Heart left ventricle (tissue), 16 donors: Measurements from ENCODE around the gene PRR14L. TPM values are rescaled to one million over a fixed set of nuclear protein-coding genes. Genes with fewer than 3 reads are reported as not detected.

ENCODE experiments used
- ATAC-seq, 4 donors: fragments of 200-7000 bp; cut with Tn5 transposase; one replicate each; pipeline ENCODE4 v1.9.1; 2020 to 2022; ENCODE audit warnings: moderate library complexity in 4 of 4, mild to moderate bottlenecking in 3 of 4, moderate number of reproducible peaks in 1 of 4
- DNase-seq, 5 donors: peaks; one replicate each; pipeline ENCODE4 v3.0.0-alpha.2; 2020
- H3K27ac ChIP-seq, 12 donors: fragments of 200-600 bp; sonication (generic) in 4 of 12; one replicate each; pipeline versions ENCODE4 v1.5.0 to v1.8.0; 2016 to 2022; ENCODE audit warnings: mild to moderate bottlenecking in 2 of 12
- H3K27me3 ChIP-seq, 9 donors: fragments of 200-600 bp; sonication (generic) in 2 of 9; one replicate each; pipeline versions ENCODE4 v1.5.1 to v1.8.0; 2016 to 2022; ENCODE audit warnings: mild to moderate bottlenecking in 3 of 9
- H3K36me3 ChIP-seq, 9 donors: fragments of 200-600 bp; sonication (generic) in 2 of 9; one replicate each; pipeline versions ENCODE4 v1.5.0 to v1.8.0; 2018 to 2022; ENCODE audit warnings: mild to moderate bottlenecking in 2 of 9
- H3K4me1 ChIP-seq, 12 donors: fragments of 200-600 bp; sonication (generic) in 4 of 12; one replicate each; pipeline versions ENCODE4 v1.5.0 to v1.8.0; 2016 to 2022; ENCODE audit warnings: mild to moderate bottlenecking in 3 of 12
- H3K4me3 ChIP-seq, 12 donors: fragments of 200-600 bp; sonication (generic) in 4 of 12; one replicate each; pipeline versions ENCODE4 v1.5.0 to v1.8.0; 2017 to 2022; ENCODE audit warnings: mild to moderate bottlenecking in 9 of 12, moderate library complexity in 4 of 12
- H3K9me3 ChIP-seq, 12 donors: fragments of 200-600 bp; sonication (generic) in 4 of 12; one replicate each; pipeline versions ENCODE4 v1.5.0 to v1.8.0; 2016 to 2022; ENCODE audit warnings: mild to moderate bottlenecking in 1 of 12
- POLR2A ChIP-seq, 2 donors: fragments of 450-650 bp; IDR thresholded peaks; one replicate each; pipeline ENCODE4 v1.6.1; 2017; ENCODE audit warnings: antibody characterized with exemption in 2 of 2, mild to moderate bottlenecking in 2 of 2, moderate library complexity in 2 of 2
- WGBS, 4 donors: extraction: QIAGEN DNeasy Blood & Tissue Kit in 2 of 4; methylation state at CpG; one replicate each; pipeline versions ENCODE4 v1.1.5 to v1.1.7; 2013 to 2018; 5-methylcytosine and 5-hydroxymethylcytosine counted together
- intact Hi-C, 10 donors: fragments of 100-400 bp; cut with DNase I; formaldehyde crosslinking; loops; one replicate each; pipeline versions ENCODE4 v1.11.1 to v1.14.2; 2022
- polyA plus RNA-seq, 2 donors: library from polyadenylated mRNA; stranded (reverse); fragments of 200-250 nt; gene quantifications; one replicate each; pipeline ENCODE4 v1.2.3, GENCODE V29; 2013
- total RNA-seq, 9 donors: library from RNA; depleted of rRNA in 2 of 9; stranded (reverse); fragments of >200 nt in 2 of 9; fragmentation: NEBNext Ultra II Directional in 3 of 9; extraction: Animal tissue kit (Norgen Biotek cat#: 25700) in 3 of 9; gene quantifications; one replicate each; pipeline versions ENCODE4 v1.1.0 to v1.2.4, GENCODE V29; 2016 to 2023
- TF ChIP-seq, protein P1 (sequence below), 12 donors: fragments of 200-600 bp; sonication (generic) in 4 of 12; IDR thresholded peaks; one replicate each; pipeline versions ENCODE4 v1.5.0 to v1.8.0; 2018 to 2022; ENCODE audit warnings: antibody characterized with exemption in 12 of 12, mild to moderate bottlenecking in 5 of 12
- donor health status: ischemic (EF 13 %, LVEDD 7.1; RV severe dilation, severe dysfunction).
- donor health status: healthy with polysubstance abuse.
- donor health status: DM: no; HTN: yes; CAD: no.
- donor health status: DM: no; HTN: no; CAD: no.
- donor health status: ischemic (EF 25% LVEDD 6.9; RV normal size, moderate dysfunction).
- donor health status: ischemic (EF 25% LVEDD 5.7; RV mildly dilated, moderate dysfunction).
- donor health status: healthy.
- donor health status: DM: yes; HTN: yes; CAD: no.
- donor health status: ischemic (EF 35%, LVEDD 5.7; RV mildly dilated, moderate dysfunction).
- donor health status: nonischemic (EF 11% LVEDD 7.7; RV severe dilation, severe dysfunction).
- donor health status: DM: yes; HTN: yes; CAD: no.
- donor health status: PGD.
- donor health status: ischemic (EF 29% LVEDD 5.4; RV normal size, mild dysfunction).
- donor health status: nonischemic (EF 23%, LVEDD 6.1; RV moderate dilation, normal function).

PRR14L gene
- total and polyA plus RNA-seq, 11 donors = 4.3 to 29.1 (median 14.5) TPM

DNA sequence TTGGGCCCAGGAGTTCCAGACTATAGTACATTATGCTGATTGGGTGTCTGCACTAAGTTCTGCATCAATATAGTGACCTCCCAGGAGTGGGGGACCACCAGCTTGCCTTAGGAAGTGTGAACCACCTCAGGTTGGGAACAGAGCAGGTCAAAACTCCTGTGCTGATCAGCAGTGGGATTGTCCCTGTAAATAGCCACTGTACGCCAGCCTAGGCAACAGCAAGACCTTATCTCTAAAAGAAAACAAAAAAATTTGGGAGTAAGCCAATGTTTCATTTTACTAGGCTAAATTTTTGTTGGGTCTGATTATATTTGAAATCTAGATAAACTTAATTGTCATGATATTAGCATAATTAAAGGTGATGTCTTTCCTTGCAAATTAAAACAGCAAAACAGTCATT lies 7.3 kb upstream of the PRR14L start:
- Histone ChIP-seq H3K9me3 (no peaks in the 10 kb centered on the region), H3K27ac (no peak overlapping the region), H3K27me3 (no peaks in the 10 kb centered on the region), H3K4me1 (peaks cover 3 to 27% (median 22%) of the 10 kb centered on the region in 12 donors), H3K36me3 (peaks cover 0 to 50% (median 37%) of the 10 kb centered on the region in 9 donors), H3K4me3 (no peak overlapping the region)
- WGBS, 4 donors = 32 to 40% (median 34%) methylated on average over 1 of the region's 1 CpG
- no peak for ATAC-seq
- no peak for DNase-seq
- TF ChIP-seq, protein P1, sequence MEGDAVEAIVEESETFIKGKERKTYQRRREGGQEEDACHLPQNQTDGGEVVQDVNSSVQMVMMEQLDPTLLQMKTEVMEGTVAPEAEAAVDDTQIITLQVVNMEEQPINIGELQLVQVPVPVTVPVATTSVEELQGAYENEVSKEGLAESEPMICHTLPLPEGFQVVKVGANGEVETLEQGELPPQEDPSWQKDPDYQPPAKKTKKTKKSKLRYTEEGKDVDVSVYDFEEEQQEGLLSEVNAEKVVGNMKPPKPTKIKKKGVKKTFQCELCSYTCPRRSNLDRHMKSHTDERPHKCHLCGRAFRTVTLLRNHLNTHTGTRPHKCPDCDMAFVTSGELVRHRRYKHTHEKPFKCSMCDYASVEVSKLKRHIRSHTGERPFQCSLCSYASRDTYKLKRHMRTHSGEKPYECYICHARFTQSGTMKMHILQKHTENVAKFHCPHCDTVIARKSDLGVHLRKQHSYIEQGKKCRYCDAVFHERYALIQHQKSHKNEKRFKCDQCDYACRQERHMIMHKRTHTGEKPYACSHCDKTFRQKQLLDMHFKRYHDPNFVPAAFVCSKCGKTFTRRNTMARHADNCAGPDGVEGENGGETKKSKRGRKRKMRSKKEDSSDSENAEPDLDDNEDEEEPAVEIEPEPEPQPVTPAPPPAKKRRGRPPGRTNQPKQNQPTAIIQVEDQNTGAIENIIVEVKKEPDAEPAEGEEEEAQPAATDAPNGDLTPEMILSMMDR (IDR thresholded peaks at IDR 0.05) = no peak
- no peak for TF ChIP-seq POLR2A (IDR thresholded peaks at IDR 0.05)
- intact Hi-C loops = loop anchor here in 3 of 10 donors (10.0 kb wide), 3 partner anchors 92 to 262 kb away; partner anchors contain the start of genes PISD (in 2 of the 3), SFI1 (in 1 of the 3) and YWHAH (in 1 of the 3)

DNA sequence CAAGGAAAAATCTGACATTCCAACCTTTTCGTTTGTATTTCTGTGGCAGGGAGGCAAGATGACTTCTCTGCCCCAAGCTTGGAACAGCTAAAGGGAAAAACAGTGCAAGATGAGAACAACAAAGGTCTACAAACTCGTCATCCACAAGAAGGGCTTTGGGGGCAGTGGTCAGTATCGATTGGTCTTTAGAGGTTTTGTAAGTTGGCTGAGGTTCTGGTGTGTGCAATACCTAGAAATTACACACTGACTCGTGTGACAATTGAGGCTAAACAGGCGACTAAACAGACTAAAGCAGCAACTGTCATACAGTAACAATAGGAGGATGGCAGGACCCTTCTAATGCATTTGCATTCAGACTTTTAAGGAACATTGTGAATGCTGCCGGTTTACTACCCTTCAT lies 4.9 kb upstream of the PRR14L start:
- no peak for ATAC-seq
- DNase-seq = no peak
- 34 to 35% (median 34%) methylated on average over 6 of the region's 6 CpGs for WGBS, 4 donors
- Histone ChIP-seq H3K4me1 (peaks cover 3 to 40% (median 30%) of the 10 kb centered on the region in 12 donors), H3K9me3 (no peaks in the 10 kb centered on the region), H3K4me3 (peak overlapping the region in 7 of 12 donors; percentile 69 to 97 (median 92)), H3K27me3 (no peaks in the 10 kb centered on the region), H3K27ac (peak overlapping the region in 6 of 12 donors; percentile 91 to 99 (median 94)), H3K36me3 (peaks cover 0 to 26% (median 18%) of the 10 kb centered on the region in 9 donors)
- intact Hi-C loops = loop anchor here in 5 of 10 donors (5.0 to 10.0 kb wide), 8 partner anchors 78 to 408 kb away; partner anchors contain the start of genes PISD (in 4 of the 5), YWHAH (in 2 of the 5), PATZ1 (in 1 of the 5) and SFI1 (in 1 of the 5)
- TF ChIP-seq POLR2A (IDR thresholded peaks at IDR 0.05) = no peak
- TF ChIP-seq, protein P1 (IDR thresholded peaks at IDR 0.05) = no peak

DNA sequence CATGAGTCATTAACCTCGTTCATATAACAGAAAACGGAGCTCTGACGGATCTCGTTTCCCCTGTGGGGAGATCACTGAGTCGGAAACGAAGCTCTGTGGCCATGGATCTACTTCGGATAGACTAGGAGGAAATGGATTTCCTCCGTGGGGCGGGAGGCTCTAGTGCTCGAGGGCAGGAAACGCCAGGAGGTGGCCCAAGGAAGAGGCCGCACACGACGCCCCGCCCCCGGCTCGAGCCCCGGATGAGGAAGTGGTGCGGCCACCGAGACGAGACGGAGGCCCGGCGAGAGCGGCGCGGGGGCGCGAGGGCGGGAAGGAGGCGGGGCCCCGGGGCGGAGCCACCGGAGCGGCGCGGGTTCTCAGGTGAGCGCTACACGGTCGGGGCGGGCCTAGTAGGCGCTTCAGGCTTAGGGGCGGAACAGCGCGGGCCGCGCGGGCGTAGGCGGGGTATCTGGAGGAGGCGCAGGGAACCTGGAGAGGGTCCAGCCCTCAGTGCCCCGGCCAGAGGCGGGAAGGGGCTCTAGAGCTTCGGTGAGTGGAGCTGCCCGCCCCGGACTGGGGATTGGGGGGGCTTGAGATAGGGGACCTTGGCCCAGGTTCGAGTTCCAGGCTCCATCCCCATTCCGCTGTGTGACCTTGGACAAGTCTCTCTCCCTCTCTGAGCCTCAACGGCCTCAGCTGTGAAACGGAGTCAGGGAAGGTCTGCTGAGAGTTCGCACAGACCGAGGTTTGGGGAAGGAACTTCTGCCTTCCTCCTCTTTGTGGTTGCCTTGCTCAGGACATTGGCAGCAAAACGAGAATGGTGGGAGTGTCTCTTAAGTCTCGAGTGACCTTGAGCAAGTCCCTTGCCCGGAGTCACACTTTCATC lies 3.9 kb upstream of the PRR14L start, which contains the start of gene DEPDC5:
TSS of gene DEPDC5 (plus strand) at position 386 of the 868 bp plus-strand sequence. CDS start 903 bp downstream, outside the sequence.
- peak; percentile 86 to 93 (median 92) for ATAC-seq
- Histone ChIP-seq H3K4me3 (peak within 1 kb of the TSS; percentile 69 to 97 (median 91)), H3K36me3 (peaks cover 0 to 16% (median 8%) of the 10 kb centered on the region in 9 donors), H3K27me3 (no peaks in the 10 kb centered on the region), H3K9me3 (no peaks in the 10 kb centered on the region), H3K27ac (peak within 1 kb of the TSS; percentile 87 to 99 (median 93)), H3K4me1 (peaks cover 3 to 45% (median 35%) of the 10 kb centered on the region in 12 donors)
- intact Hi-C loops = loop anchor here in 5 of 10 donors (5.0 to 10.0 kb wide), 8 partner anchors 77 to 407 kb away; partner anchors contain the start of genes PISD (in 4 of the 5), YWHAH (in 2 of the 5), PATZ1 (in 1 of the 5) and SFI1 (in 1 of the 5)
- TF ChIP-seq POLR2A (IDR thresholded peaks at IDR 0.05) = peak in 1 of 2 donors; percentile 80
- TF ChIP-seq, protein P1 (IDR thresholded peaks at IDR 0.05) = peak in 1 of 12 donors; percentile 25
- peak; percentile 96 to 99 (median 97) for DNase-seq
- WGBS, 4 donors = 1 to 3% (median 2%) methylated on average over 32 to 65 of the region's 65 CpGs
